Sigmoid colon (tissue), 7 donors: ENCODE results near the gene ZNF3. TPM values are rescaled to one million over a fixed set of nuclear protein-coding genes. Genes with fewer than 3 reads are reported as not detected.

ENCODE experiments used
- DNase-seq: peaks from one replicate; pipeline ENCODE4 v3.0.0-alpha.2; 2019
- H3K27ac ChIP-seq, 4 donors: fragments of 200-600 bp; sonication (generic); one replicate each; pipeline ENCODE4 v1.5.1; 2016 to 2019; ENCODE audit warnings: mild to moderate bottlenecking in 1 of 4
- H3K27me3 ChIP-seq, 3 donors: fragments of 200-600 bp; sonication (generic); one replicate each; pipeline ENCODE4 v1.5.1; 2019; ENCODE audit warnings: mild to moderate bottlenecking in 1 of 3
- H3K36me3 ChIP-seq, 4 donors: fragments of 200-600 bp; sonication (generic); one replicate each; pipeline ENCODE4 v1.5.1; 2016 to 2019
- H3K4me1 ChIP-seq, 4 donors: fragments of 200-600 bp; sonication (generic); one replicate each; pipeline ENCODE4 v1.5.1; 2017 to 2019
- H3K4me3 ChIP-seq, 4 donors: fragments of 200-600 bp; sonication (generic); one replicate each; pipeline ENCODE4 v1.5.1; 2017 to 2019; ENCODE audit warnings: mild to moderate bottlenecking in 2 of 4, moderate library complexity in 1 of 4
- H3K9me3 ChIP-seq, 4 donors: fragments of 200-600 bp in 3 of 4; sonication (generic) in 3 of 4; one replicate each; pipeline versions ENCODE4 v1.5.1 to v1.6.1; 2013 to 2019
- CTCF ChIP-seq, 4 experiments: fragments of 450-650 bp in 3 of 4; fragments of 200-600 bp in 1 of 4; IDR thresholded peaks; one replicate each; pipeline ENCODE4 v1.5.1; 2016 to 2019; ENCODE audit warnings: antibody characterized with exemption in 4 of 4, mild to moderate bottlenecking in 3 of 4, moderate library complexity in 2 of 4
- EP300 ChIP-seq, 4 donors: sonication (generic); formaldehyde crosslinking; IDR thresholded peaks; one replicate each; pipeline ENCODE4 v1.6.1; 2017; ENCODE audit warnings: antibody characterized with exemption in 4 of 4
- POLR2A ChIP-seq, 2 donors: fragments of 450-650 bp; IDR thresholded peaks; one replicate each; pipeline ENCODE4 v1.6.1; 2016; ENCODE audit warnings: antibody characterized with exemption in 2 of 2, mild to moderate bottlenecking in 2 of 2, moderate library complexity in 2 of 2
- POLR2AphosphoS5 ChIP-seq, 4 donors: sonication (generic); formaldehyde crosslinking; IDR thresholded peaks; one replicate each; pipeline ENCODE4 v1.6.1; 2017; ENCODE audit warnings: antibody characterized with exemption in 4 of 4
- WGBS, 2 donors: extraction: QIAGEN DNeasy Blood & Tissue Kit; methylation state at CpG; one replicate each; pipeline ENCODE4 v1.1.7; 2013; 5-methylcytosine and 5-hydroxymethylcytosine counted together
- intact Hi-C: fragments of 100-400 bp; cut with DNase I; formaldehyde crosslinking; loops from one replicate; pipeline ENCODE4 v1.15.1; 2023
- polyA plus RNA-seq, 3 donors: library from polyadenylated mRNA; stranded (reverse); fragments of 200-250 nt; gene quantifications; one replicate each; pipeline ENCODE4 v1.2.3, GENCODE V29; 2013
- total RNA-seq, 4 donors: library from RNA; depleted of rRNA; stranded (reverse); fragments of >200 nt; gene quantifications; one replicate each; pipeline ENCODE4 v1.1.0, GENCODE V29; 2016
- donor health status: healthy with polysubstance abuse.
- donor health status: Bipolar disorder and iron deficiency.
- donor health status: healthy.

ZNF3 gene
- total and polyA plus RNA-seq, 7 donors, result 17.1 to 28.0 (median 19.2) TPM

GRCh38 chr7:100090527-100091410 is 9.2 kb upstream of the ZNF3 start:
- intact Hi-C loops, result no loop called here
- H3K36me3 ChIP-seq, result peaks cover 44 to 59% (median 50%) of the 10 kb centered on the region in 4 donors
- 89 to 90% methylated on average over 14 of the region's 14 CpGs for WGBS, 2 donors

GRCh38 chr7:100089458-100090196 is 8.1 kb upstream of the ZNF3 start:
- intact Hi-C loops, result loop anchor here (2.0 to 10.0 kb wide), 2 partner anchors 37 to 175 kb away; partner anchors contain the start of genes MBLAC1 and TRIM4
- no peaks in the 10 kb centered on the region for H3K9me3 ChIP-seq

More at GRCh38 chr7:100090527-100091410, 9.2 kb upstream of the ZNF3 start:
- Histone ChIP-seq H3K27ac (no peak overlapping the region), H3K9me3 (no peaks in the 10 kb centered on the region), H3K4me3 (no peak overlapping the region), H3K27me3 (no peaks in the 10 kb centered on the region), H3K4me1 (peaks cover 0 to 52% (median 47%) of the 10 kb centered on the region in 4 donors)
- DNase-seq, result no peak
- TF ChIP-seq POLR2A (IDR thresholded peaks at IDR 0.05) (no peak), CTCF (IDR thresholded peaks at IDR 0.05) (no peak), EP300 (IDR thresholded peaks at IDR 0.05) (no peak), POLR2AphosphoS5 (IDR thresholded peaks at IDR 0.05) (no peak)

GRCh38 chr7:100088621-100089457 is 7.3 kb upstream of the ZNF3 start, which contains the start of gene COPS6:
TSS of gene COPS6 (plus strand) at chr7:100088969. CDS start at chr7:100088991, 22 bp downstream.
- peak within 1 kb of the TSS; percentile 54 to 91 (median 71) for H3K4me3 ChIP-seq
- H3K27me3 ChIP-seq, result no peaks in the 10 kb centered on the region
- peak within 1 kb of the TSS; percentile 86 to 94 (median 88) for H3K27ac ChIP-seq
- intact Hi-C loops, result loop anchor here (1.0 to 10.0 kb wide), 3 partner anchors 11 to 174 kb away; partner anchors contain the start of genes MBLAC1 and TRIM4
- DNase-seq, result peak; percentile 91
- H3K4me1 ChIP-seq, result peaks cover 0 to 57% (median 51%) of the 10 kb centered on the region in 4 donors
- no peak for TF ChIP-seq CTCF (IDR thresholded peaks at IDR 0.05)
- peak; percentile 48 to 62 for TF ChIP-seq POLR2A (IDR thresholded peaks at IDR 0.05)
- no peak for TF ChIP-seq EP300 (IDR thresholded peaks at IDR 0.05)
- peak; percentile 80 to 93 (median 91) for TF ChIP-seq POLR2AphosphoS5 (IDR thresholded peaks at IDR 0.05)
- 0 to 1% methylated on average over 68 of the region's 68 CpGs for WGBS, 2 donors
- H3K9me3 ChIP-seq, result no peaks in the 10 kb centered on the region
- peaks cover 26 to 40% (median 34%) of the 10 kb centered on the region in 4 donors for H3K36me3 ChIP-seq

More at GRCh38 chr7:100089458-100090196, 8.1 kb upstream of the ZNF3 start:
- WGBS, 2 donors, result 18 to 42% methylated on average over 7 of the region's 7 CpGs
- no peaks in the 10 kb centered on the region for H3K27me3 ChIP-seq
- peaks cover 0 to 62% (median 53%) of the 10 kb centered on the region in 4 donors for H3K4me1 ChIP-seq
- peak overlapping the region; percentile 54 to 91 (median 71) for H3K4me3 ChIP-seq
- peaks cover 32 to 48% (median 41%) of the 10 kb centered on the region in 4 donors for H3K36me3 ChIP-seq
- DNase-seq, result no peak
- peak overlapping the region; percentile 86 to 94 (median 88) for H3K27ac ChIP-seq
- TF ChIP-seq POLR2AphosphoS5 (IDR thresholded peaks at IDR 0.05), result no peak
- TF ChIP-seq POLR2A (IDR thresholded peaks at IDR 0.05), result no peak
- no peak for TF ChIP-seq CTCF (IDR thresholded peaks at IDR 0.05)
- no peak for TF ChIP-seq EP300 (IDR thresholded peaks at IDR 0.05)
